Loucy (cell line): Measurements from ENCODE around the gene GIMAP8.

ENCODE experiments used
- H2AFZ ChIP-seq: fragments of 200-600 bp; sonication (generic); 2 replicates; pipeline ENCODE4 v1.6.0; 2016; ENCODE audit warnings: antibody characterized with exemption, mild to moderate bottlenecking, low read length, moderate library complexity
- H3F3A ChIP-seq: fragments of 200-600 bp; 2 replicates; pipeline ENCODE4 v1.6.0; 2016; ENCODE audit warnings: antibody characterized with exemption, low read depth, mild to moderate bottlenecking
- H3K27me3 ChIP-seq: fragments of 200-600 bp; sonication (generic); 2 replicates; pipeline ENCODE4 v1.6.1; 2014; ENCODE audit warnings: low read length, mild to moderate bottlenecking; ENCODE audit not compliant: insufficient read depth, poor library complexity, severe bottlenecking
- H3K36me3 ChIP-seq: fragments of 200-600 bp; sonication (generic); 2 replicates; pipeline ENCODE4 v1.6.1; 2016; ENCODE audit warnings: low read length; ENCODE audit not compliant: insufficient read depth
- H3K4me1 ChIP-seq: fragments of 200-600 bp; sonication (generic); 2 replicates; pipeline ENCODE4 v1.5.1; 2014; ENCODE audit warnings: low read length, mild to moderate bottlenecking; ENCODE audit not compliant: insufficient read depth, poor library complexity, severe bottlenecking
- H3K4me2 ChIP-seq: fragments of 200-600 bp; sonication (generic); 2 replicates; pipeline ENCODE4 v1.6.0; 2014; ENCODE audit warnings: antibody characterized with exemption, low read length, low read depth, mild to moderate bottlenecking; ENCODE audit not compliant: poor library complexity, severe bottlenecking
- H3K4me3 ChIP-seq: fragments of 200-600 bp; sonication (generic); 2 replicates; pipeline ENCODE4 v1.5.1; 2014; ENCODE audit warnings: low read length, mild to moderate bottlenecking, mixed read lengths; ENCODE audit not compliant: poor library complexity, severe bottlenecking
- H3K79me2 ChIP-seq: fragments of 200-600 bp; sonication (generic); 2 replicates; pipeline ENCODE4 v1.6.1; 2014; ENCODE audit warnings: low read length; ENCODE audit not compliant: insufficient read depth
- H3K9ac ChIP-seq: fragments of 200-600 bp; sonication (generic); 2 replicates; pipeline ENCODE4 v1.6.0; 2014; ENCODE audit warnings: mild to moderate bottlenecking, low read depth, low read length, moderate library complexity; ENCODE audit not compliant: poor library complexity, severe bottlenecking
- H3K9me2 ChIP-seq: fragments of 200-600 bp; sonication (generic); replicated peaks from 2 replicates; pipeline ENCODE4 v1.6.1; 2016; ENCODE audit warnings: low read depth, low read length, mixed read lengths
- H3K9me3 ChIP-seq: fragments of 200-600 bp; sonication (generic); 2 replicates; pipeline ENCODE4 v1.6.1; 2014; ENCODE audit warnings: mild to moderate bottlenecking, antibody characterized with exemption, low read length, low read depth; ENCODE audit not compliant: insufficient read depth
- H4K20me1 ChIP-seq: fragments of 200-600 bp; sonication (generic); 2 replicates; pipeline ENCODE4 v1.6.0; 2014; ENCODE audit warnings: antibody characterized with exemption, low read length, mild to moderate bottlenecking; ENCODE audit not compliant: insufficient read depth, poor library complexity, severe bottlenecking
- CTCF ChIP-seq: fragments of 200-600 bp; sonication (generic); conservative IDR thresholded peaks from 2 replicates; pipeline ENCODE4 v1.5.1; 2014; ENCODE audit warnings: mild to moderate bottlenecking, antibody characterized with exemption, low read length
- EZH2phosphoT487 ChIP-seq: fragments of 200-600 bp; IDR thresholded peaks from 2 replicates; pipeline ENCODE4 v1.6.1; 2018; ENCODE audit warnings: antibody characterized with exemption, mild to moderate bottlenecking, moderate library complexity, borderline replicate concordance

The GIMAP8 gene

GRCh38 chr7:150513758-150514157, 63.3 kb downstream of the GIMAP8 start:
- Histone ChIP-seq H2AFZ (no peak overlapping the region), H3K9me2 (no peaks in the 10 kb centered on the region), H3K79me2 (peaks cover 47% of the 10 kb centered on the region), H3K27me3 (no peaks in the 10 kb centered on the region), H3K36me3 (no peaks in the 10 kb centered on the region), H3K9ac (peak overlapping the region; percentile 82), H3F3A (no peaks in the 10 kb centered on the region), H3K4me3 (no peak overlapping the region), H3K4me1 (peaks cover 46% of the 10 kb centered on the region), H4K20me1 (no peaks in the 10 kb centered on the region), H3K4me2 (peak overlapping the region; percentile 78), H3K9me3 (no peaks in the 10 kb centered on the region)
- no peak for TF ChIP-seq CTCF
- TF ChIP-seq EZH2phosphoT487, result no peak

- peak within 1 kb of the TSS; percentile 78 for H3K4me2 ChIP-seq
- peaks cover 52% of the 10 kb centered on the region for H3K4me1 ChIP-seq
- H3K79me2 ChIP-seq, result peaks cover 58% of the 10 kb centered on the region
- no peaks in the 10 kb centered on the region for H3K27me3 ChIP-seq
- no peaks in the 10 kb centered on the region for H3K9me3 ChIP-seq
- no peaks in the 10 kb centered on the region for H3F3A ChIP-seq
- no peaks in the 10 kb centered on the region for H3K9me2 ChIP-seq
- peak within 1 kb of the TSS; percentile 90 for H2AFZ ChIP-seq
- peak within 1 kb of the TSS; percentile 87 for H3K4me3 ChIP-seq
- peaks cover 1% of the 10 kb centered on the region; the same call in 1 of the 2 replicates for H3K36me3 ChIP-seq
- peak within 1 kb of the TSS; percentile 82 for H3K9ac ChIP-seq
- no peaks in the 10 kb centered on the region for H4K20me1 ChIP-seq
- no peak for TF ChIP-seq CTCF
- TF ChIP-seq EZH2phosphoT487, result no peak
Observed at GRCh38 chr7:150514748-150515222, 64.4 kb downstream of the GIMAP8 start, which contains the start of gene GIMAP7. TSS of gene GIMAP7 (plus strand) at chr7:150514872. CDS start at chr7:150519975, 5,103 bp downstream.

GRCh38 chr7:150515248-150516147, 65.1 kb downstream of the GIMAP8 start:
- H2AFZ ChIP-seq, result peak overlapping the region; percentile 90

More at GRCh38 chr7:150515248-150516147, 65.1 kb downstream of the GIMAP8 start:
- Histone ChIP-seq H4K20me1 (no peaks in the 10 kb centered on the region), H3K4me3 (peak overlapping the region; percentile 87), H3K79me2 (peaks cover 64% of the 10 kb centered on the region), H3K4me1 (peaks cover 52% of the 10 kb centered on the region), H3K9ac (peak overlapping the region; percentile 82), H3K9me2 (no peaks in the 10 kb centered on the region), H3K27me3 (no peaks in the 10 kb centered on the region), H3K36me3 (peaks cover 8% of the 10 kb centered on the region; the same call in 1 of the 2 replicates), H3K4me2 (peak overlapping the region; percentile 78), H3F3A (no peaks in the 10 kb centered on the region), H3K9me3 (no peaks in the 10 kb centered on the region)
- TF ChIP-seq EZH2phosphoT487, result no peak
- TF ChIP-seq CTCF, result no peak
